Astrocyte of the cerebellum (primary cell): ENCODE measurements around the gene PAQR9.

Source experiments
- DNase-seq: peaks from one replicate; pipeline ENCODE4 v3.0.0-alpha.2; 2011; ENCODE audit warnings: low read depth
- H3K4me3 ChIP-seq: 2 replicates; pipeline ENCODE4 v1.5.1; 2011; ENCODE audit warnings: mild to moderate bottlenecking, low read depth, low read length, moderate library complexity
- CTCF ChIP-seq: IDR thresholded peaks from 2 replicates; pipeline ENCODE4 v1.5.1; 2012; ENCODE audit warnings: low read length, low read depth, moderate library complexity, mild to moderate bottlenecking; ENCODE audit errors: missing control alignments
- in situ Hi-C: cut with HindIII; loops from 2 replicates; pipeline ENCODE4 v1.10.0; 2017; ENCODE audit warnings: low sequenced_read_pairs

The PAQR9 gene

GRCh38 chr3:142947799-142948575 lies 15.5 kb downstream of the PAQR9 start:
- no peak overlapping the region for H3K4me3 ChIP-seq
- TF ChIP-seq CTCF, result no peak
- no peak for DNase-seq
- in situ Hi-C loops, result no loop called here

- H3K4me3 ChIP-seq, result no peak overlapping the region
- in situ Hi-C loops, result no loop called here
Measured at GRCh38 chr3:142947352-142947751, 16.1 kb downstream of the PAQR9 start.

GRCh38 chr3:142946861-142947260 lies 16.6 kb downstream of the PAQR9 start:
- no peak for TF ChIP-seq CTCF
- no peak for DNase-seq
- in situ Hi-C loops, result no loop called here
- no peak overlapping the region for H3K4me3 ChIP-seq

More at GRCh38 chr3:142947352-142947751, 16.1 kb downstream of the PAQR9 start:
- no peak for DNase-seq
- TF ChIP-seq CTCF, result no peak

GRCh38 chr3:142945023-142945422 lies 18.5 kb downstream of the PAQR9 start:
- in situ Hi-C loops, result no loop called here
- H3K4me3 ChIP-seq, result no peak overlapping the region
- no peak for DNase-seq
- no peak for TF ChIP-seq CTCF

- no peak for TF ChIP-seq CTCF
- in situ Hi-C loops, result no loop called here
- no peak for DNase-seq
- no peak overlapping the region for H3K4me3 ChIP-seq
Measured at GRCh38 chr3:142944342-142944741, 19.1 kb downstream of the PAQR9 start.

GRCh38 chr3:142943870-142944269 lies 19.6 kb downstream of the PAQR9 start:
- H3K4me3 ChIP-seq, result no peak overlapping the region
- no peak for TF ChIP-seq CTCF
- in situ Hi-C loops, result no loop called here
- DNase-seq, result no peak

- H3K4me3 ChIP-seq, result no peak overlapping the region
- no peak for TF ChIP-seq CTCF
- no peak for DNase-seq
- in situ Hi-C loops, result no loop called here
Measured at GRCh38 chr3:142943349-142943748, 20.1 kb downstream of the PAQR9 start.
